ENCODE data around the gene CAMTA1.
A peak's percentile ranks its signal among the peaks of the same experiment; 100 is the strongest.

The CAMTA1 gene

DNA sequence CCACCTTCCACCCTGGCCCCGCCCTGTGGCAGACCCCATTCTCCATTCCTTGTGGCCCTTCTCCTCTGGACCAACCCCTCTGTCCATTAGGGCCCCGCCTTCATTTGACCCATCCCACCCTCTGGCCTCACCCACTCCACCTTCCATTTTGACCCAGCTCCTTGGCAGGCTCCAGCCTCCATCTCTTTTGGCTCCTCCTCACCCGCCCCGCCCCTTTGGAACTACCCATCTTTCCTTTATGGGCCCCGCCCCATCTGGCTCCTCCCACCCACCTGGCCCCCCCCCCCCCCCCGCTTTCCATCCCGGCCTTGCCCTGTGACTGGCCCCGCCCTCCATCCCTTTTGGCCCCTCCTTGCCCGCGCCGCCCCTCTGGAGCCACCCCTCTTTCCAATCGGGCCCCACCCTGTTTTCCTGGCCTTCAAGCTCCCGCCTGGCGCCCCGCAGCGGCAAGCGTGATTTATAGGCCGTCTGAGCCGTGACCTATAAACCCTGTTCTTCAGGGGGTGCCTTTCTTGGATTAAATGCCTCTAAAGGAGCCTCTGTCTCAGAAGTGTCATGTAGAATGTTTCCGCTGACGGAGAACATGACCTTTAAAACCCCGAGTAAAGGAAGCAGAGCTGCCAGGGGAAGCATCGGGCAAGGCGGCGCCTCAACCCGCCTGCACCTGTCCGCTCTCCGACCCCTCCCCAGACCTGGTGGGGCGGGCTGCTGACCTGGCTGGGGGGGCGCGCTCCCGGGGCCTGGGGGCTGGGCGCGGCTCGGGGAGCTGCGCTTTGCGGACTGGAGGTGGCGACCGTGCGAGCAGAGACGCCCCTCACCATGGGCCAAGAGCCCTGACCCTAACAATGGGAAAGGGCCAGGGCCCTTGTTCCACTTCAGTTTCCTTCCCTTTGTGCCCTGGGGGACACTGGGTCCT, 178.0 kb downstream of the CAMTA1 start:
- H4K20me1 ChIP-seq: peaks cover 0 to 5% (median 0%) of the 10 kb centered on the region in 11 experiments; a peak in 1 of 22 replicates
- H3K27me3 ChIP-seq: peaks cover 0 to 6% (median 0%) of the 10 kb centered on the region in 11 experiments; a peak in 2 of 22 replicates
- peaks cover 26 to 86% (median 73%) of the 10 kb centered on the region in 10 experiments for H3K4me1 ChIP-seq
- no peak for TF ChIP-seq Cebpa-rat (IDR thresholded peaks at IDR 0.05)
- H3K4me3 ChIP-seq: peak overlapping the region in 8 of 10 experiments; percentile 20 to 61 (median 36); a peak in 13 of 20 replicates
- H3K36me3 ChIP-seq: no peaks in the 10 kb centered on the region
- H3K9me3 ChIP-seq (replicated peaks in 1 of 11): no peaks in the 10 kb centered on the region
- peak overlapping the region; percentile 59 to 97 (median 80) for H3K4me2 ChIP-seq
- peak overlapping the region in 8 of 11 experiments; percentile 5 to 66 (median 46); a peak in 10 of 22 replicates for H3K9ac ChIP-seq
- peak overlapping the region in 5 of 11 experiments; percentile 19 to 27 (median 25); a peak in 6 of 22 replicates for H3K27ac ChIP-seq

DNA sequence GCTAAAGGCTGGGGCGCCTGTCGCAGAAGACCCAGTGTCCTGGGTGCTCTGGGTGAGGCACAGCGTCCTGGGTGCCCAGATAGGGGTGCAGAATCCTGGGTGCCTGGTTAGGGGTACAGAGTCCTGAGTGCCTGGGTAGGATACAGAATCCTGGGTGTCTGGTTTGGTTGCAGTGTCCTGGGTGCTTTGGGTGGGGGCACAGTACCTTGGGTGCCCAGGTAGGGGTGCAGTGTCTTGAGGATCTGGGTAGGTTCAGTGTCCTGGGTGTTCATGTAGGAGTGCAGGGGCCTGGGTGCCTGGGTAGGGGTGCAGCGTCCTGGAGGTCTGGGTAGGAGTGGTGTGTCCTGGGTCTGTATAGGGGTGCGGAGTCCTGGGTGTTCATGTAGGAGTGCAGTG, 178.7 kb downstream of the CAMTA1 start:
- Histone ChIP-seq H3K9ac (peak overlapping the region in 3 of 11 experiments; percentile 58 to 66 (median 58); a peak in 2 of 22 replicates), H3K9me3 (replicated peaks in 1 of 11) (no peaks in the 10 kb centered on the region), H3K27ac (0 out of 22 replicates have a peak overlapping the region, but pooled peaks of 2 of the 11 experiments have one; percentile 22 to 25), H3K36me3 (no peaks in the 10 kb centered on the region), H3K4me3 (peak overlapping the region in 3 of 10 experiments; percentile 42 to 61 (median 48); a peak in 3 of 20 replicates), H3K4me2 (peak overlapping the region; percentile 59 to 97 (median 80)), H3K27me3 (peaks cover 0 to 13% (median 0%) of the 10 kb centered on the region in 11 experiments; a peak in 3 of 22 replicates), H3K4me1 (peaks cover 26 to 86% (median 73%) of the 10 kb centered on the region in 10 experiments), H4K20me1 (peaks cover 0 to 5% (median 0%) of the 10 kb centered on the region in 11 experiments; a peak in 1 of 22 replicates)
- TF ChIP-seq Cebpa-rat (IDR thresholded peaks at IDR 0.05): no peak

DNA sequence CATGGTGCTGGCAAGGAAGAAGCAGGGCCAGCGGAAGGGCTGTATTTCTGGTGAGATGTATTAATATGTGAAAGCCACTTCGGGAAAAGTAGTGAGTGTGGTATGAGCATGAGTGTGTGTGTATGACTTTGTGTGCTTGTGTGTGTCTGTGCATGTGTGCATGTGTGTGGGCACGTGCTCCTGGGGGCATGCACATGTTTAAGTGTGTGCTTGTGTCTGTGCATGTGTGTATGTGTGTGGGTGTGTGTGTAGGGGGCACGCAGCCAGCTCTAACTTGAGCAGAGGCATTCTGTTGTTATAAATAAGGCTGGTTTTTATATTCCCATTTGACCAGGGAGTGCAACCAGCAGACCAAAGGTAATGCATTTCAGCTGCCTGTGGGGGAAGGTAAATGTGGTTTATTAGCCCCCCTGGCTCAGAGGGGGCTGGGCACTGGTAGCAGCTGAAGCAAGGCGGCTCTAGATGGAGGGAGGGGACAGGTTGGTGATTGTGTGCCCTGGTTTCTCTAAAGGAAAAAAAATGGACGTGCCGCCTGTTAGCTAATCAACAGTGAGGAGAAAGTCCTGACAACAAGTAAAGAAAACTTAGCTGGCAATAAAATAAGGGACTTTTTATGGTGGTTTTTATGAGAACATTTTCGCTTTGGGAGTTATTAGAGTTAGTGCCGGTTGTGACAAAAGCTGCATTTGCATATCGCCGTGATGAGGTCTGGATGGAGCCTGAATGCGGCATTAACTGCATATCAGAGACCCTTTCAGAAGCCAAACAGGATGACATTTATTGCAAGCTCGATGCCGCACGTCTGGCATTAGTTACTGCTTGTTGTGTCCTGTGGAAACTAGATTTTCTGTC, 180.1 kb downstream of the CAMTA1 start:
- H3K27me3 ChIP-seq: peaks cover 0 to 18% (median 0%) of the 10 kb centered on the region in 11 experiments; a peak in 3 of 22 replicates
- H4K20me1 ChIP-seq: peaks cover 0 to 7% (median 0%) of the 10 kb centered on the region in 11 experiments; a peak in 1 of 22 replicates
- no peaks in the 10 kb centered on the region for H3K36me3 ChIP-seq
- H3K9ac ChIP-seq: 0 out of 22 replicates have a peak overlapping the region, but pooled peaks of 2 of the 11 experiments have one; percentile 16 to 38
- peaks cover 24 to 85% (median 76%) of the 10 kb centered on the region in 10 experiments for H3K4me1 ChIP-seq
- no peak for TF ChIP-seq Cebpa-rat (IDR thresholded peaks at IDR 0.05)
- H3K4me3 ChIP-seq: no peak overlapping the region
- H3K9me3 ChIP-seq (replicated peaks in 1 of 11): no peaks in the 10 kb centered on the region
- H3K27ac ChIP-seq: no peak overlapping the region
- H3K4me2 ChIP-seq: peak overlapping the region in 9 of 11 experiments; percentile 24 to 97 (median 78); a peak in 18 of 22 replicates

DNA sequence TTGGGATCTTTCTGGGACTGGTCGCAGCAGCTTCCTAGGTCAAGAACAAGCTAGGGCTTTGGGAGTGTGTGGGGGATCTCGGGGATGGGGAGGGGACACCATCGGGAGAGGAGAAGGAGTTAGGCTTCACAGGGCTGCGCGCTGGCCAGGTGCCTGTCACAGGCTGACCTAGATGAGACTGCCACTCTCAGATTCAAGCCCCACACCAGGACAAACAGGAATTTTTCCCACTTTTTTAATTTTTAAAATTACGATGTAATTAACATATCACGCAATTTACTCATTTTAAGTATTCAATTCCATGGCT, 180.6 kb downstream of the CAMTA1 start:
- Histone ChIP-seq H3K27me3 (peaks cover 0 to 18% (median 0%) of the 10 kb centered on the region in 11 experiments; a peak in 3 of 22 replicates), H3K4me3 (no peak overlapping the region), H3K9me3 (replicated peaks in 1 of 11) (no peaks in the 10 kb centered on the region), H3K4me2 (peak overlapping the region in 8 of 11 experiments; percentile 24 to 97 (median 80); a peak in 16 of 22 replicates), H3K27ac (no peak overlapping the region), H3K4me1 (peaks cover 24 to 87% (median 77%) of the 10 kb centered on the region in 10 experiments), H3K36me3 (no peaks in the 10 kb centered on the region), H4K20me1 (peaks cover 0 to 8% (median 0%) of the 10 kb centered on the region in 11 experiments; a peak in 1 of 22 replicates), H3K9ac (no peak overlapping the region)
- TF ChIP-seq Cebpa-rat (IDR thresholded peaks at IDR 0.05): no peak

DNA sequence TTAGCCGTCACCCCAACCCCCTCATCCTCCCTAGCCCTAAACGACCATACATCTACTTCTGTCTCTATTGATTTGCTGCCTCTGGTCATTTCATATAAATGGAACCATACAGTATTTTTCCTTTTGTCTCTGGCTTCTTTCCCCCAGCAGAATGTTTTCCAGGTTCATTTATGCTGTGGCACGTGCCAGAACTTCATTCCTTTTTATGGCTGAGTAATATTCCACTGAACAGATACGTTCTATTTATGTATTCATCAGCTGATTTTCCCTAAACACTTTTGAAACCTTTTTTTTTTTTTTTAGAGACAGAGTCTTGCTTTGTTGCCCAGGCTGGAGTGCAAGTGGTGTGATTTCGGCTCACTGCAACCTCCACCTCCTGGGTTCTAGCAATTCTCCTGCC, 181.1 kb downstream of the CAMTA1 start:
- Histone ChIP-seq H3K4me1 (peaks cover 24 to 87% (median 76%) of the 10 kb centered on the region in 10 experiments), H3K4me3 (no peak overlapping the region), H3K36me3 (no peaks in the 10 kb centered on the region), H3K27me3 (peaks cover 0 to 18% (median 0%) of the 10 kb centered on the region in 11 experiments; a peak in 3 of 22 replicates), H3K27ac (no peak overlapping the region), H3K9me3 (replicated peaks in 1 of 11) (no peaks in the 10 kb centered on the region), H3K9ac (no peak overlapping the region), H3K4me2 (peak overlapping the region in 5 of 11 experiments; percentile 85 to 97 (median 96); a peak in 9 of 22 replicates), H4K20me1 (peaks cover 0 to 9% (median 0%) of the 10 kb centered on the region in 11 experiments; a peak in 1 of 22 replicates)
- TF ChIP-seq Cebpa-rat (IDR thresholded peaks at IDR 0.05): no peak

DNA sequence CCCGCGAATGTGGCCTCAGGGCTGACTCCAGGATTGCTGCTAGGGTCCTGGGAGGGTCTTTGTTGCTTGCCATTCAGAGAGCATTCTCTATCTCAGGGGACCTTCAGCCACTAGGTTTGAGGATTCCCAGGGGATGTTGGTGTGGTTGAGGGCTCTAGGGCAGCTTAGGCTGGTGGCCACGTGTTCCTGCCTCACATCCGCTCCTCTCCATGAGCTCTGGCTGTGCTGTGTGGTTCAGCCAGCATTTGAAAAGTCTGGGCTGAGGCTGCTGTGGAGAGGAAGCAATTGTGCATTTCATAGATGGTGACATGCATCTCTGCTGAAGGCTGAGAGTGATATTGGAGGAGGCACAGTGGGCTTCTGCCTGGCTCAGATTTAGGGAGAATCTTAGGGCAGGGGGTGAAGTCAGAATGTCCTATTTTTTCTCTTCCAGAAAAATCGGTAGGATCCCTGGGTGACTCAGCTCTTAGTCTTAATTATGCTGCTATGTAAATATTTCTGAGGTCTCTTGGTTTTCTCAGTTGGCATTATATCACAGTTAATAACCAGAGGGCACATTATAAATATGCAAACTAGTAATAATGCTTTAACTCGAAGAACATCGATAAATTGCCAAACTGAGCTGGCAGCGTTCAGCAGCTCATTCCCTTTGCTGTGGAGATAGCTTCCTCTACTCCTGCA, 182.3 kb downstream of the CAMTA1 start:
- H3K27me3 ChIP-seq: peaks cover 0 to 18% (median 0%) of the 10 kb centered on the region in 11 experiments; a peak in 3 of 22 replicates
- H3K9ac ChIP-seq: peak overlapping the region in 5 of 11 experiments; percentile 4 to 56 (median 42); a peak in 5 of 22 replicates
- H3K4me3 ChIP-seq: peak overlapping the region in 1 of 10 experiments; percentile 19; a peak in 1 of 20 replicates
- H3K27ac ChIP-seq: peak overlapping the region in 8 of 11 experiments; percentile 3 to 67 (median 30); a peak in 12 of 22 replicates
- no peaks in the 10 kb centered on the region for H3K36me3 ChIP-seq
- 0 out of 22 replicates have a peak, but pooled peaks cover 0 to 9% (median 0%) of the 10 kb centered on the region in 11 experiments for H4K20me1 ChIP-seq
- H3K4me1 ChIP-seq: peaks cover 24 to 93% (median 75%) of the 10 kb centered on the region in 10 experiments
- TF ChIP-seq Cebpa-rat (IDR thresholded peaks at IDR 0.05): no peak
- peak overlapping the region; percentile 69 to 98 (median 87) for H3K4me2 ChIP-seq
- 0 out of 22 replicates have a peak, but pooled peaks cover 0 to 3% (median 0%) of the 10 kb centered on the region in 11 experiments for H3K9me3 ChIP-seq (replicated peaks in 1 of 11)

DNA sequence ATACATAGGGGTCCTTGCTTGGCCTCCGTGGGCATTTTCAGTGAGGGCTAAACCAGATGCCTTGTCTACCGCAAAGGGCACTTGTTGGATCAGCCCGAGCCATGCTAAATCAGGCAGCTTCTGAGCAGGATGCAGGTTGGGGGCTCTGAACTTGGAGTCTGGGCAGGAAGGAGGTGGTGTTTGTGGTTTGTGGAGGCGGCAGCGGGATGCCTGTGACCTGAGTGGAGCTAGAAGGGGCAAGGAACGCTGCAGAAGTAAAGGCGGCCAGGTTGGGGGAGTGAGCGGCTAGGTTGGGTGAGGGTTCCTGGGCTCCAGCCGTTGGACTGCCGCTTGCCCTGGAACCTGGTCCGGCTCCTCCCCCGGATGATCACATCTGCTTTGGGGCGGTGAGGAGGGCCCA, 183.9 kb downstream of the CAMTA1 start:
- Histone ChIP-seq H3K27ac (peak overlapping the region in 4 of 11 experiments; percentile 4 to 34 (median 23); a peak in 2 of 22 replicates), H4K20me1 (0 out of 22 replicates have a peak, but pooled peaks cover 0 to 9% (median 0%) of the 10 kb centered on the region in 11 experiments), H3K9ac (peak overlapping the region in 4 of 11 experiments; percentile 10 to 50 (median 32); a peak in 5 of 22 replicates), H3K4me1 (peaks cover 24 to 99% (median 70%) of the 10 kb centered on the region in 10 experiments), H3K36me3 (no peaks in the 10 kb centered on the region), H3K9me3 (replicated peaks in 1 of 11) (0 out of 22 replicates have a peak, but pooled peaks cover 0 to 4% (median 0%) of the 10 kb centered on the region in 11 experiments), H3K4me2 (peak overlapping the region; percentile 64 to 98 (median 87)), H3K27me3 (peaks cover 0 to 18% (median 0%) of the 10 kb centered on the region in 11 experiments; a peak in 3 of 22 replicates), H3K4me3 (peak overlapping the region in 1 of 10 experiments; percentile 22; a peak in 1 of 20 replicates)
- no peak for TF ChIP-seq Cebpa-rat (IDR thresholded peaks at IDR 0.05)

Data from BLaER1 treated with 17β-estradiol and CSF1 and Interleukin-3, amounts not matched to agents 10 nM and 100 nM (cell line).